ENCODE data around the gene SLC28A1.

DNA sequence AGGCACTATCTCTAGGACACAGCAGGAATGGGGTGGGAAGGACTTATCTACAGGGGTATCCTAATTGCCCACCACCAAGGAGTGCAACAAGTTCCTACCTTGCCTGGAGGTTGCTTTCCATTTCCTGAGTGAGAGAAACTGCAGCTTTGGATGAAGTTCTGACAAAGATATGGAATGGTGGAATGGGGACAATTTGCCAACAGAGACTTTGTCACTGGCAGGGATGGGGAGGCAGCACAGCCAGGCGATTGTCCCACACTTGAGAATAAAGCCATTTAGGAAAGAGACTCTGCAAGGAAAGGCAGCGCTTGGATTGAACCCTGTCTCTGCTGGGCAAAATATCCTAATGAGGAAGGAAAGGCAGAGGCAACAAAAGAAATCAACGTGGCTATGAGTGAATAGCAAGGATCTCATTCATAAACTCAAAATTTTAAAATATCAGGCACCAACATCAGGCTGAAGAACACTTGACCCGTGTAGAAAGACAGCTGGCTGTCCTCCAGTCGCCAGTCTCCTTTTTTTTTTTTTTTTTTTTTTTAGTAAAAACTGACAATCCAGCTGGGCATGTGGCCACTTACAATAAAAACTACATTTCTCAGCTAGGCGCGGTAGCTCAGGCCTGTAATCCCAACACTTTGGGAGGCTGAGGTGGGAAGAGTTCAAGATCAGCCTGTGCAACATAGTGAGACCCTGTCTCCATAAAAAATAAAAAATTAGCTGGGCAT, 65.5 kb downstream of the SLC28A1 start:
- TF ChIP-seq, protein P1, sequence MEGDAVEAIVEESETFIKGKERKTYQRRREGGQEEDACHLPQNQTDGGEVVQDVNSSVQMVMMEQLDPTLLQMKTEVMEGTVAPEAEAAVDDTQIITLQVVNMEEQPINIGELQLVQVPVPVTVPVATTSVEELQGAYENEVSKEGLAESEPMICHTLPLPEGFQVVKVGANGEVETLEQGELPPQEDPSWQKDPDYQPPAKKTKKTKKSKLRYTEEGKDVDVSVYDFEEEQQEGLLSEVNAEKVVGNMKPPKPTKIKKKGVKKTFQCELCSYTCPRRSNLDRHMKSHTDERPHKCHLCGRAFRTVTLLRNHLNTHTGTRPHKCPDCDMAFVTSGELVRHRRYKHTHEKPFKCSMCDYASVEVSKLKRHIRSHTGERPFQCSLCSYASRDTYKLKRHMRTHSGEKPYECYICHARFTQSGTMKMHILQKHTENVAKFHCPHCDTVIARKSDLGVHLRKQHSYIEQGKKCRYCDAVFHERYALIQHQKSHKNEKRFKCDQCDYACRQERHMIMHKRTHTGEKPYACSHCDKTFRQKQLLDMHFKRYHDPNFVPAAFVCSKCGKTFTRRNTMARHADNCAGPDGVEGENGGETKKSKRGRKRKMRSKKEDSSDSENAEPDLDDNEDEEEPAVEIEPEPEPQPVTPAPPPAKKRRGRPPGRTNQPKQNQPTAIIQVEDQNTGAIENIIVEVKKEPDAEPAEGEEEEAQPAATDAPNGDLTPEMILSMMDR (IDR thresholded peaks at IDR 0.05; ENCODE audit: low read depth, low read length) = no peak
- TF ChIP-seq, protein P2, sequence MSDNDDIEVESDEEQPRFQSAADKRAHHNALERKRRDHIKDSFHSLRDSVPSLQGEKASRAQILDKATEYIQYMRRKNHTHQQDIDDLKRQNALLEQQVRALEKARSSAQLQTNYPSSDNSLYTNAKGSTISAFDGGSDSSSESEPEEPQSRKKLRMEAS (IDR thresholded peaks at IDR 0.05; ENCODE audit: low read depth, low read length) = no peak
- TF ChIP-seq POLR2A (IDR thresholded peaks at IDR 0.05; ENCODE audit: extremely low read depth, insufficient read length) = no peak
